Chondrocyte (in vitro differentiated cells): Measurements from ENCODE around the gene JPH3. TPM values are rescaled to one million over a fixed set of nuclear protein-coding genes. Genes with fewer than 3 reads are reported as not detected.

Experiments used
- DNase-seq: peaks from one replicate; pipeline ENCODE4 v3.0.0; 2021; ENCODE audit warnings: mixed read lengths, low spot score
- H3K27ac Mint-ChIP-seq: one replicate; pipeline ENCODE4 v1.8.0; 2021; ENCODE audit warnings: mild to moderate bottlenecking, moderate library complexity, mixed read lengths; ENCODE audit not compliant: unreplicated experiment
- H3K27me3 Mint-ChIP-seq: 2 replicates; pipeline ENCODE4 v1.8.0; 2021; ENCODE audit warnings: low read depth, mixed read lengths
- H3K36me3 Mint-ChIP-seq: 2 replicates; pipeline ENCODE4 v1.8.0; 2021; ENCODE audit warnings: low read depth, mixed read lengths
- H3K4me1 Mint-ChIP-seq: 2 replicates; pipeline ENCODE4 v1.8.0; 2021; ENCODE audit warnings: low read depth, mild to moderate bottlenecking, mixed read lengths
- H3K4me3 Mint-ChIP-seq: one replicate; pipeline ENCODE4 v1.8.0; 2021; ENCODE audit warnings: mild to moderate bottlenecking, moderate library complexity, mixed read lengths; ENCODE audit not compliant: unreplicated experiment
- H3K9me3 Mint-ChIP-seq: 2 replicates; pipeline ENCODE4 v1.8.0; 2021; ENCODE audit warnings: low read depth, mixed read lengths
- CTCF ChIP-seq: fragments of 200-600 bp; sonication (generic); IDR thresholded peaks from 2 replicates; pipeline ENCODE4 v1.5.0; 2021; ENCODE audit warnings: antibody characterized with exemption, mild to moderate bottlenecking, moderate library complexity
- total RNA-seq: library from RNA; stranded (reverse); gene quantifications from 3 replicates; pipeline ENCODE4 v1.2.1, GENCODE V29; 2021

Gene JPH3
- total RNA-seq, 1 donor from 2014 or later = 1.2 TPM

- TF ChIP-seq CTCF = no peak
- H3K27me3 Mint-ChIP-seq = peaks cover 45% of the 10 kb centered on the region
- DNase-seq = no peak
- H3K36me3 Mint-ChIP-seq = no peaks in the 10 kb centered on the region
- H3K27ac Mint-ChIP-seq = no peak overlapping the region
- no peaks in the 10 kb centered on the region for H3K4me1 Mint-ChIP-seq
- no peaks in the 10 kb centered on the region for H3K9me3 Mint-ChIP-seq
- no peak overlapping the region for H3K4me3 Mint-ChIP-seq
Observed at GRCh38 chr16:87648698-87649487, 46.6 kb downstream of the JPH3 start.

GRCh38 chr16:87652386-87652785, 50.1 kb downstream of the JPH3 start:
- H3K4me3 Mint-ChIP-seq = no peak overlapping the region
- H3K9me3 Mint-ChIP-seq = peaks cover 4% of the 10 kb centered on the region
- H3K27ac Mint-ChIP-seq = no peak overlapping the region
- no peak for DNase-seq
- H3K36me3 Mint-ChIP-seq = no peaks in the 10 kb centered on the region
- no peaks in the 10 kb centered on the region for H3K4me1 Mint-ChIP-seq
- H3K27me3 Mint-ChIP-seq = peaks cover 53% of the 10 kb centered on the region
- TF ChIP-seq CTCF = no peak

GRCh38 chr16:87652799-87653198, 50.5 kb downstream of the JPH3 start:
- no peaks in the 10 kb centered on the region for H3K4me1 Mint-ChIP-seq
- H3K9me3 Mint-ChIP-seq = peaks cover 7% of the 10 kb centered on the region
- H3K27me3 Mint-ChIP-seq = peaks cover 55% of the 10 kb centered on the region
- H3K4me3 Mint-ChIP-seq = no peak overlapping the region
- no peaks in the 10 kb centered on the region for H3K36me3 Mint-ChIP-seq
- DNase-seq = no peak
- TF ChIP-seq CTCF = no peak
- no peak overlapping the region for H3K27ac Mint-ChIP-seq

GRCh38 chr16:87653234-87653633, 50.9 kb downstream of the JPH3 start:
- Mint-ChIP-seq H3K4me1 (no peaks in the 10 kb centered on the region), H3K27ac (no peak overlapping the region), H3K4me3 (no peak overlapping the region), H3K27me3 (peaks cover 52% of the 10 kb centered on the region), H3K36me3 (no peaks in the 10 kb centered on the region), H3K9me3 (peaks cover 7% of the 10 kb centered on the region)
- no peak for DNase-seq
- TF ChIP-seq CTCF = peak; percentile 72

GRCh38 chr16:87654826-87655225, 52.5 kb downstream of the JPH3 start:
- no peaks in the 10 kb centered on the region for H3K4me1 Mint-ChIP-seq
- DNase-seq = no peak
- H3K36me3 Mint-ChIP-seq = no peaks in the 10 kb centered on the region
- peaks cover 7% of the 10 kb centered on the region for H3K9me3 Mint-ChIP-seq
- no peak for TF ChIP-seq CTCF
- H3K27ac Mint-ChIP-seq = no peak overlapping the region
- no peak overlapping the region for H3K4me3 Mint-ChIP-seq
- peaks cover 49% of the 10 kb centered on the region for H3K27me3 Mint-ChIP-seq
